SK-N-SH treated with all-trans-retinoic acid at 6 μM for 48 hours (cell line): Measurements from ENCODE around the gene ANKRD45.

Source experiments
- ISL1 ChIP-seq: fragments of 250-450 bp; sonication (Bioruptor Pico); IDR thresholded peaks from 2 replicates; pipeline ENCODE4 v2.1.2; 2022; ENCODE audit warnings: mild to moderate bottlenecking, moderate library complexity
- RARB ChIP-seq: fragments of 250-450 bp; sonication (Bioruptor Pico); IDR thresholded peaks from 2 replicates; pipeline ENCODE4 v1.8.0; 2021; ENCODE audit warnings: mild to moderate bottlenecking, moderate library complexity
- ZFP30 ChIP-seq: fragments of 450-650 bp; formaldehyde crosslinking; IDR thresholded peaks from 2 replicates; pipeline ENCODE4 v1.5.0; 2022; ENCODE audit warnings: mild to moderate bottlenecking, moderate library complexity
- ZNF70 ChIP-seq: fragments of 450-650 bp; formaldehyde crosslinking; IDR thresholded peaks from 2 replicates; pipeline ENCODE4 v1.5.0; 2020; ENCODE audit warnings: mild to moderate bottlenecking, moderate library complexity
- TF ChIP-seq, protein P1 (sequence below): fragments of 250-450 bp; sonication (Bioruptor Pico); IDR thresholded peaks from 2 replicates; pipeline ENCODE4 v1.5.1; 2020; ENCODE audit warnings: low read depth, mild to moderate bottlenecking, moderate library complexity

DNA sequence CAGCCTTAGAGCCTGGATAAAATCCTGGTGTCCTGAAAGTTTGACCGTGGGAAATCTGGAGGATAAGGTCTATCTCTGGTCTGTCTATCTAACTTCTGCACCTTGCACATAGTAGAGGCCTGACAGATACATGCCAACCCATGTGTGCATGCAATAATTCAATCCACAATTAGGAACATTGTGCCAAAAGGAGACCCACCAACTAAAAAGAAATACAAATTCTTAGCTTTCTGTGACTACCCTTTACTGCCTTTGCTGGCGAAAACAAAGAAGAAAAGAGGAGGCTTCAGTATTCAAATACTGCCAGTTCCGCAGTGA, 44.7 kb upstream of the ANKRD45 start:
- TF ChIP-seq RARB (CRISPR knock-in tag), result no peak
- no peak for TF ChIP-seq ZNF70 (CRISPR knock-in tag)
- TF ChIP-seq, protein P1, sequence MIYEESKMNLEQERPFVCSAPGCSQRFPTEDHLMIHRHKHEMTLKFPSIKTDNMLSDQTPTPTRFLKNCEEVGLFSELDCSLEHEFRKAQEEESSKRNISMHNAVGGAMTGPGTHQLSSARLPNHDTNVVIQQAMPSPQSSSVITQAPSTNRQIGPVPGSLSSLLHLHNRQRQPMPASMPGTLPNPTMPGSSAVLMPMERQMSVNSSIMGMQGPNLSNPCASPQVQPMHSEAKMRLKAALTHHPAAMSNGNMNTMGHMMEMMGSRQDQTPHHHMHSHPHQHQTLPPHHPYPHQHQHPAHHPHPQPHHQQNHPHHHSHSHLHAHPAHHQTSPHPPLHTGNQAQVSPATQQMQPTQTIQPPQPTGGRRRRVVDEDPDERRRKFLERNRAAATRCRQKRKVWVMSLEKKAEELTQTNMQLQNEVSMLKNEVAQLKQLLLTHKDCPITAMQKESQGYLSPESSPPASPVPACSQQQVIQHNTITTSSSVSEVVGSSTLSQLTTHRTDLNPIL, result no peak
- TF ChIP-seq ZFP30 (CRISPR knock-in tag), result no peak
- no peak for TF ChIP-seq ISL1 (CRISPR knock-in tag)
